ENCODE results near the gene MARCHF5. TPM values are rescaled to one million over a fixed set of nuclear protein-coding genes. Genes with fewer than 3 reads are reported as not detected.

Gene MARCHF5
- total RNA-seq, 1 donor from 2014 or later = 49.9 TPM

DNA sequence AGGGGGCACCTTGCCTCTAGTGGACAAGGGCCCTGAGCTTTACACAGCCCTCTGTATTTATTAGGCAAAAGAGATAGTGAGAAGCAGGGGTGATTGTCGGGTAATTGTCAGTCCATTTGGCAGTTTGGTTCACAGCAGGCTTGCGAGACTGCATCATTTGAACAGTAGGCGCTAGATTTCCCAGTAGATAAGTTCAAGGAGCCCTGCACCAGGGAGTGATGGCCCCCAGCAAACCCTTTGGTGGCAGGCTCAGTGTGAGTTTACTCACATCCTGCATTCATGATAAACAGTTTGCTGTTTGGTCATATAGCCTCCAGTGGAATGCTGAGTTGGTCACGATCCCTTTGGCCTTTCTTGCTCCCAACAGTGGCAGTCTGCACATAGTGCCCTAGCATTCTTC is 59.4 kb downstream of the MARCHF5 start:
- DNase-seq (ENCODE audit: extremely low spot score, unreplicated experiment) = no peak

DNA sequence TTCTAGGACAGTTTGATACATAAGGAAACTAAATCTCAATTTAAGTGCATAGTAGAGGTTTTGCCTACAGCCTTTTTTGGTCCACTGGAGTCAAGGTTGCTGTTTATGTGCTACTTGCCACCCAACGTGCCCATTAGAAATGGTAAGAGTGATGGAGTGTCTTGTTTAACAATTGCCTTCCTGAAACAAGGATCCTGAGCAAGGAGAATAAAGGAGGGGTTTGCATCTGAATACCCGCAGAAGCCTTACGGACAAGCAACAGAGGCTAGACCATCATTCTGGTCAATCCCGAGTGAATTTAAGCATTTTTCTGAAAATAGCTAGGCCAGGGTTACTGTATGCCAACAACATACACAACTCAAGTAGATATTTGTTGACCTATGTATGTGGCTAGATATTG is 63.6 kb downstream of the MARCHF5 start:
- DNase-seq (ENCODE audit: extremely low spot score, unreplicated experiment) = no peak
- Mint-ChIP-seq H3K27me3 (ENCODE audit: unreplicated experiment) (peaks cover 14% of the 10 kb centered on the region), H3K4me1 (ENCODE audit: unreplicated experiment) (no peaks in the 10 kb centered on the region), H3K4me3 (ENCODE audit: unreplicated experiment) (no peak overlapping the region), H3K9me3 (ENCODE audit: unreplicated experiment) (peaks cover 6% of the 10 kb centered on the region), H3K36me3 (ENCODE audit: unreplicated experiment) (peaks cover 12% of the 10 kb centered on the region), H3K27ac (ENCODE audit: unreplicated experiment) (no peak overlapping the region)
- TF ChIP-seq, protein P1, sequence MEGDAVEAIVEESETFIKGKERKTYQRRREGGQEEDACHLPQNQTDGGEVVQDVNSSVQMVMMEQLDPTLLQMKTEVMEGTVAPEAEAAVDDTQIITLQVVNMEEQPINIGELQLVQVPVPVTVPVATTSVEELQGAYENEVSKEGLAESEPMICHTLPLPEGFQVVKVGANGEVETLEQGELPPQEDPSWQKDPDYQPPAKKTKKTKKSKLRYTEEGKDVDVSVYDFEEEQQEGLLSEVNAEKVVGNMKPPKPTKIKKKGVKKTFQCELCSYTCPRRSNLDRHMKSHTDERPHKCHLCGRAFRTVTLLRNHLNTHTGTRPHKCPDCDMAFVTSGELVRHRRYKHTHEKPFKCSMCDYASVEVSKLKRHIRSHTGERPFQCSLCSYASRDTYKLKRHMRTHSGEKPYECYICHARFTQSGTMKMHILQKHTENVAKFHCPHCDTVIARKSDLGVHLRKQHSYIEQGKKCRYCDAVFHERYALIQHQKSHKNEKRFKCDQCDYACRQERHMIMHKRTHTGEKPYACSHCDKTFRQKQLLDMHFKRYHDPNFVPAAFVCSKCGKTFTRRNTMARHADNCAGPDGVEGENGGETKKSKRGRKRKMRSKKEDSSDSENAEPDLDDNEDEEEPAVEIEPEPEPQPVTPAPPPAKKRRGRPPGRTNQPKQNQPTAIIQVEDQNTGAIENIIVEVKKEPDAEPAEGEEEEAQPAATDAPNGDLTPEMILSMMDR (IDR thresholded peaks at IDR 0.05) = no peak

More for the DNA sequence above, 59.4 kb downstream of the MARCHF5 start:
- Mint-ChIP-seq H3K9me3 (ENCODE audit: unreplicated experiment) (no peaks in the 10 kb centered on the region), H3K27me3 (ENCODE audit: unreplicated experiment) (no peaks in the 10 kb centered on the region), H3K4me1 (ENCODE audit: unreplicated experiment) (no peaks in the 10 kb centered on the region), H3K4me3 (ENCODE audit: unreplicated experiment) (no peak overlapping the region), H3K27ac (ENCODE audit: unreplicated experiment) (no peak overlapping the region), H3K36me3 (ENCODE audit: unreplicated experiment) (peaks cover 25% of the 10 kb centered on the region)
- TF ChIP-seq, protein P1 (IDR thresholded peaks at IDR 0.05) = no peak

DNA sequence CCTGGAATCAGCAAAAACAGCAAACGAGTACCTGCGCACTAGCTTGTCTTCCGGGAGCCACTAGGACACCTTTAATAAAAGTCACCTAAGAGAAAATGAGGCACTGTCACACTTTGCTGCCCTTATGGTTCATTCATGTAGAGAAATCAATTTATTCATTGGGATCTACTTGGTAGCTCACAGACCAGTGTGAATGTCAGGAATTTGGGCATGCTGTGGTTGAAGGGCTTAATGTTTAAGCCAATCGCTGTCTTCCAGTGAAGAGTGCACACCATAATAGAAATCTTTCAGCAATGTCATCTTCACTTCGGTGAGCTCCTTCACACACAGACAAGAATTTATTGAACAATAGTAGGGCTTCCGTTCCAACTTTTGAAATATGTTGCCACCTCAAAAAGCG is 65.1 kb downstream of the MARCHF5 start:
- Mint-ChIP-seq H3K9me3 (ENCODE audit: unreplicated experiment) (peaks cover 13% of the 10 kb centered on the region), H3K4me3 (ENCODE audit: unreplicated experiment) (no peak overlapping the region), H3K27ac (ENCODE audit: unreplicated experiment) (no peak overlapping the region), H3K27me3 (ENCODE audit: unreplicated experiment) (peaks cover 24% of the 10 kb centered on the region), H3K36me3 (ENCODE audit: unreplicated experiment) (peaks cover 2% of the 10 kb centered on the region), H3K4me1 (ENCODE audit: unreplicated experiment) (no peaks in the 10 kb centered on the region)
- DNase-seq (ENCODE audit: extremely low spot score, unreplicated experiment) = no peak
- TF ChIP-seq, protein P1 (IDR thresholded peaks at IDR 0.05) = no peak

DNA sequence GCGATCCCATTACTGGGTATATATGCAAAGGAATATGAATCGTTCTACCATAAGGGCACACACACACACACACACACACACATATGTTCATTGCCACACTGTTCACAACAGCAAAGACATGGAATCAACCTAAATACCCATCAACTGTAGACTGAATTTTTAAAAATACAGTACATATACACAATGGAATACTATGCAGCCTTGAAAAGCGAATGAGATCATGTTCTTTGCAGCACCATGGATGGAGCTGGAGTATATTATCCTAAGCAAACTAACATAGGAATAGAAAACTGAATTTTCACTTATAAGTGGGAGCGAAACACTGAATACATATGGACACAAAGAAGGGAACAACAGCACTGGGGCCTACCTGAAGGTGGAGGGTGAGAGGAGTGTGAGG is 72.5 kb downstream of the MARCHF5 start:
- Mint-ChIP-seq H3K9me3 (ENCODE audit: unreplicated experiment) (peaks cover 18% of the 10 kb centered on the region), H3K27ac (ENCODE audit: unreplicated experiment) (no peak overlapping the region), H3K4me1 (ENCODE audit: unreplicated experiment) (no peaks in the 10 kb centered on the region), H3K36me3 (ENCODE audit: unreplicated experiment) (no peaks in the 10 kb centered on the region), H3K4me3 (ENCODE audit: unreplicated experiment) (no peak overlapping the region), H3K27me3 (ENCODE audit: unreplicated experiment) (peaks cover 51% of the 10 kb centered on the region)
- TF ChIP-seq, protein P1 (IDR thresholded peaks at IDR 0.05) = no peak
- no peak for DNase-seq (ENCODE audit: extremely low spot score, unreplicated experiment)

DNA sequence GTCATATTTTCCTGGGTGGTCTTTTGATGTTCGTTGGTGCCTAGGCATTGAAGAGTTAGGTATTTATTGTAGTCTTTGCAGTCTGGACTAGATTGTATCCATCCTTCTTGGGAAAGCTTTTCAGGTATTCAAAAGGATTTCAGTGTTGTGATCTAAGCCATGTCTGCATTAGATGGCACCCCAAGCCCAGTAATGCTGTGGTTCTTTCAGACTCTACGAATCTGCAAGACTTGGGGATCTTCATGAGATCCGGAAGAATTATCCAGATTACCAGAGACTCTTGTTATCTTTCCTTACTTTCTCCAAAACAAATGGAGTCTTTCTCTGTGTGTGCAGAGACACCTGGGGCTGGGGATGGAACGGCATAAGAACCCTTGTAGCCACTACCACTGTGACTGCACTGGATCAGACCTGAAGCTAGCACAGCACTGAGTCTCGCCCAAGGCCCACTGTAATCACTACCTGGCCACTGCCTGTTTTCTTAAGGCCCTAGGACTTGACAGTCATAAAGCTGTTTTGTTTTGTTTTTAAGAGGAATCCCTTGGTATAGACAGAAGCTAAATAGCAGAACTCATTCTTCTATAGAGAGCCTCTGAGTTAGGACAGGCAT is 75.5 kb downstream of the MARCHF5 start:
- Mint-ChIP-seq H3K4me1 (ENCODE audit: unreplicated experiment) (no peaks in the 10 kb centered on the region), H3K4me3 (ENCODE audit: unreplicated experiment) (no peak overlapping the region), H3K9me3 (ENCODE audit: unreplicated experiment) (no peaks in the 10 kb centered on the region), H3K36me3 (ENCODE audit: unreplicated experiment) (no peaks in the 10 kb centered on the region), H3K27me3 (ENCODE audit: unreplicated experiment) (peaks cover 31% of the 10 kb centered on the region), H3K27ac (ENCODE audit: unreplicated experiment) (no peak overlapping the region)
- TF ChIP-seq, protein P1 (IDR thresholded peaks at IDR 0.05) = no peak
- no peak for DNase-seq (ENCODE audit: extremely low spot score, unreplicated experiment)
